Erythroblast (primary cell): ENCODE data around the gene NSG1.

Experiments
- GATA1 ChIP-seq: IDR thresholded peaks from 2 replicates; pipeline ENCODE4 v1.6.1; 2011; ENCODE audit warnings: low read depth, mild to moderate bottlenecking, control low read depth, low read length, moderate library complexity
- POLR2A ChIP-seq: IDR thresholded peaks from 2 replicates; pipeline ENCODE4 v1.6.1; 2011; ENCODE audit warnings: mild to moderate bottlenecking, low read length

GRCh38 chr4:4392501-4393183 is 5.7 kb downstream of the NSG1 start:
- no peak for TF ChIP-seq POLR2A
- no peak for TF ChIP-seq GATA1
